ENCODE data around the gene MAPK10.

Gene MAPK10

DNA sequence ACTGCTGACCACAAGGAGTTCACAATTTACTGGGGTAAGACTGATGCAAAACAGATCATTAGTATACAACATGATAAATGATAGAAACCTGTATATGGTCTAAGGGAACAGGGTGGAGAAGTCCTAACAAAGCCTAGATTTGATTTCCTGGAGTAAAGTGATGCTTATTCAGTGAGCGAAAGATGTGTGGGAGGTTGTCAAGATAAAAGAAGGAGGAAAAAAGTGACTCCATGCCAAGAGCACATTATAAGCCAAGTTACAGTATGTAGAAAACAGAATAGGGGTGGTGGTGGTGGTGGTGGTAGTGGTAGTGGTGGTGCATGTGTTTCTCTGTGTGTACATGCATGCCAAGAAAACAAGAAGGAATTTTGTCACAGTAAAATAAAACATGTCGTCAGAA, 325.2 kb downstream of the MAPK10 start:
- WGBS (ENCODE audit: extremely low coverage, insufficient coverage, insufficient read length): no CpG with 5 or more reads among the region's 2 CpGs
- H4K8ac ChIP-seq (ENCODE audit: low read depth, low read length): no peak overlapping the region
- H3K18ac ChIP-seq (ENCODE audit: low read length): no peak overlapping the region

DNA sequence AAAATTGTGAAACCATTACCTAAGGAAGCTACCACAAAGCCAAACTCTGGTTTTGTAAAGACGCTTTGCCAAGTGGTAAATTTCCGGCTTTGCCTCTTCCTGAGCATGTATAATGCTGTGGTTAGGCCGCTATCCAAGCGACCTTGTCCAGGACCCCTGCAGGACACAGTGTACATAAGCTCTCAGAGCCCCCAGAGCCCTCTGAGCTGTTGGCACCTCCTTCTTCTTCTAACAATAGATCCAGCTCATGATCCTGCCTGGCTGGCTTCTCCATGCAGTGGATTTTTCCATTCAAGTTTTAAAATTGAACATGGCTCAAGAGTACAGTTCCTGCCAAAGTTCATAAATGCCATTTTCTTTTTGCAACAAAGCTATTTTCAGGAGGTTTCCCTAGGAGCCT, 326.7 kb downstream of the MAPK10 start:
- H3K14ac ChIP-seq (ENCODE audit: low read length): no peak overlapping the region
- WGBS (ENCODE audit: extremely low coverage, insufficient coverage, insufficient read length): no CpG with 5 or more reads among the region's 4 CpGs
- peak overlapping the region; percentile 87 for H3K27ac ChIP-seq (ENCODE audit: low read depth, low read length)
- H2BK120ac ChIP-seq (ENCODE audit: insufficient read depth, low read length, poor library complexity): peak overlapping the region; percentile 89
- H3K9me3 ChIP-seq (ENCODE audit: insufficient read depth, low read depth, low read length): no peaks in the 10 kb centered on the region
- H2BK12ac ChIP-seq (ENCODE audit: low read length): peak overlapping the region; percentile 81
- H2AFZ ChIP-seq (ENCODE audit: insufficient read depth, low read length, poor library complexity): peak overlapping the region; percentile 51
- H3K4me1 ChIP-seq (ENCODE audit: control insufficient read depth in 1 of 2, insufficient read depth in 2 of 2, low read length in 2 of 2): peaks cover 7% of the 10 kb centered on the region in 2 experiments
- peak overlapping the region; percentile 50 for H3K4ac ChIP-seq (ENCODE audit: low read depth, low read length)
- no peak for DNase-seq
- H3K27me3 ChIP-seq (ENCODE audit: insufficient read depth, low read length): no peaks in the 10 kb centered on the region
- H3K4me3 ChIP-seq (ENCODE audit: low read depth, low read length): no peak overlapping the region
- H3K23ac ChIP-seq (ENCODE audit: low read length): no peak overlapping the region
- H4K8ac ChIP-seq (ENCODE audit: low read depth, low read length): peak overlapping the region; percentile 71
- H3K18ac ChIP-seq (ENCODE audit: low read length): peak overlapping the region; percentile 56
- no peaks in the 10 kb centered on the region for H3K79me2 ChIP-seq (ENCODE audit: control insufficient read depth, insufficient read depth, low read length, poor library complexity)
- H2BK5ac ChIP-seq (ENCODE audit: low read depth, low read length, poor library complexity): peak overlapping the region; percentile 60
- H4K91ac ChIP-seq (ENCODE audit: low read depth, low read length): peak overlapping the region; percentile 72
- peak overlapping the region; percentile 2 for H3K4me2 ChIP-seq (ENCODE audit: low read length)
- no peak overlapping the region for H2AK5ac ChIP-seq (ENCODE audit: low read length)
- H3K9ac ChIP-seq (ENCODE audit: low read length): no peak overlapping the region
- no peaks in the 10 kb centered on the region for H3K36me3 ChIP-seq (ENCODE audit: control insufficient read depth in 1 of 2, insufficient read depth in 2 of 2, low read length in 2 of 2)
- H3K79me1 ChIP-seq (ENCODE audit: low read length): peaks cover 9% of the 10 kb centered on the region
- H4K12ac ChIP-seq (ENCODE audit: low read depth, low read length): peak overlapping the region; percentile 45

More for the DNA sequence above, 325.2 kb downstream of the MAPK10 start:
- no peak overlapping the region for H3K4me3 ChIP-seq (ENCODE audit: low read depth, low read length)
- H2BK120ac ChIP-seq (ENCODE audit: insufficient read depth, low read length, poor library complexity): no peak overlapping the region
- no peaks in the 10 kb centered on the region for H3K9me3 ChIP-seq (ENCODE audit: insufficient read depth, low read depth, low read length)
- H3K79me1 ChIP-seq (ENCODE audit: low read length): peaks cover 9% of the 10 kb centered on the region
- no peak overlapping the region for H3K27ac ChIP-seq (ENCODE audit: low read depth, low read length)
- H4K91ac ChIP-seq (ENCODE audit: low read depth, low read length): no peak overlapping the region
- H2AFZ ChIP-seq (ENCODE audit: insufficient read depth, low read length, poor library complexity): no peak overlapping the region
- H3K36me3 ChIP-seq (ENCODE audit: control insufficient read depth in 1 of 2, insufficient read depth in 2 of 2, low read length in 2 of 2): no peaks in the 10 kb centered on the region
- no peak overlapping the region for H3K4ac ChIP-seq (ENCODE audit: low read depth, low read length)
- no peak overlapping the region for H4K12ac ChIP-seq (ENCODE audit: low read depth, low read length)
- H3K79me2 ChIP-seq (ENCODE audit: control insufficient read depth, insufficient read depth, low read length, poor library complexity): no peaks in the 10 kb centered on the region
- no peak overlapping the region for H2BK5ac ChIP-seq (ENCODE audit: low read depth, low read length, poor library complexity)
- H2BK12ac ChIP-seq (ENCODE audit: low read length): no peak overlapping the region
- H3K4me2 ChIP-seq (ENCODE audit: low read length): no peak overlapping the region
- H3K4me1 ChIP-seq (ENCODE audit: control insufficient read depth in 1 of 2, insufficient read depth in 2 of 2, low read length in 2 of 2): peaks cover 7 to 9% of the 10 kb centered on the region in 2 experiments
- peak; percentile 5 to 56 for DNase-seq
- no peak overlapping the region for H3K9ac ChIP-seq (ENCODE audit: low read length)
- H2AK5ac ChIP-seq (ENCODE audit: low read length): no peak overlapping the region
- no peak overlapping the region for H3K23ac ChIP-seq (ENCODE audit: low read length)
- H3K14ac ChIP-seq (ENCODE audit: low read length): no peak overlapping the region
- H3K27me3 ChIP-seq (ENCODE audit: insufficient read depth, low read length): no peaks in the 10 kb centered on the region

DNA sequence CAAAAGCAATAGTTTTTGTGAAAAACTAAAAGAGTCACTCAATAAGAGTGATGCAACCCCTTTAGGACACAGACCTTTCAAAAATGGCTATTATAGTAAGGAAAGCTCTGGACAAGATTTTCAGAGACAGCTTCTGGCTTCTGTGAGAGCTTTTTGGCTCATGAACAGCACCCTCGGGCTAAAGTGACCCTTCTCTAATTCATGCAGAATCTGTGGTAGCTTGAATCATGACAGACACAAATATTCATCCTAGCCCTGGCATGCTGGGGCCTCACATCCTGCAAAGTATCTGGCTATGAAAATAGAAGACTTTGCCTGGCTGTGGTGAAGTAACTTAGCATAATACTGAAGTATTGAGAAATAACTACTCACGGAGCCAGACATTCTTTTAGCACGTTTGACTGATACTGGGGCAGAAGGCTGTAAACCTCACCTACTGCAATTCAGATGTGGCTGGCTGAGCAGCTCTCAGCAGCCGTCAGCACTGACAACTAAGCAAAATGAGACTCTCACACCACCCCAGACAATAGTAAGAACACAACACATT, 327.3 kb downstream of the MAPK10 start:
- Histone ChIP-seq H3K14ac (ENCODE audit: low read length) (no peak overlapping the region), H3K4me3 (ENCODE audit: low read depth, low read length) (no peak overlapping the region), H3K4me2 (ENCODE audit: low read length) (no peak overlapping the region), H3K27ac (ENCODE audit: low read depth, low read length) (peak overlapping the region; percentile 87), H2BK5ac (ENCODE audit: low read depth, low read length, poor library complexity) (no peak overlapping the region), H3K9ac (ENCODE audit: low read length) (no peak overlapping the region), H3K18ac (ENCODE audit: low read length) (no peak overlapping the region), H3K9me3 (ENCODE audit: insufficient read depth, low read depth, low read length) (no peaks in the 10 kb centered on the region), H3K27me3 (ENCODE audit: insufficient read depth, low read length) (no peaks in the 10 kb centered on the region), H3K79me2 (ENCODE audit: control insufficient read depth, insufficient read depth, low read length, poor library complexity) (no peaks in the 10 kb centered on the region), H3K36me3 (ENCODE audit: control insufficient read depth in 1 of 2, insufficient read depth in 2 of 2, low read length in 2 of 2) (no peaks in the 10 kb centered on the region), H2AK5ac (ENCODE audit: low read length) (no peak overlapping the region), H3K4me1 (ENCODE audit: control insufficient read depth in 1 of 2, insufficient read depth in 2 of 2, low read length in 2 of 2) (peaks cover 7% of the 10 kb centered on the region in 2 experiments), H2BK12ac (ENCODE audit: low read length) (no peak overlapping the region), H3K4ac (ENCODE audit: low read depth, low read length) (no peak overlapping the region), H4K8ac (ENCODE audit: low read depth, low read length) (no peak overlapping the region), H4K91ac (ENCODE audit: low read depth, low read length) (no peak overlapping the region), H3K79me1 (ENCODE audit: low read length) (peaks cover 9% of the 10 kb centered on the region), H4K12ac (ENCODE audit: low read depth, low read length) (no peak overlapping the region), H3K23ac (ENCODE audit: low read length) (no peak overlapping the region), H2AFZ (ENCODE audit: insufficient read depth, low read length, poor library complexity) (no peak overlapping the region), H2BK120ac (ENCODE audit: insufficient read depth, low read length, poor library complexity) (no peak overlapping the region)
- WGBS (ENCODE audit: extremely low coverage, insufficient coverage, insufficient read length): no CpG with 5 or more reads among the region's 4 CpGs
- DNase-seq: peak; percentile 91 to 93

DNA sequence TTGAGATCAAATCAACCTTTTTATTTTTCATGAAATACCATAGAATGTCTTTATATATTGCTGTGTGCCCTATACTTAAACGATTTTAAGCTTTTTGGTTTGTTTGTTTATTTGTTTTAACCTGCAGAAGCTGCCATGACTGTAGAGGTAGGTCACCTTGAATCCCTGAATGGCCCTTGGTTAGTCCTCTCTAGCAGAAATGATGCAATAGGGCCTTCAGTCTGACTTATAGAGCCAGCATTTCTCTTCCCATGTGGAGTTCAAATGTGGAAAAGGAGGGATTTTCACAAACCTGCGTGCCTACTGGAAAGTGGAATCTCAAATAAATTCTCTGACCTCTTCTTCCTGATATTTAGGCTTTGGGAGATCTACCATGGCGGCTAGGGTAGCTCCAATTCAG, 327.9 kb downstream of the MAPK10 start:
- DNase-seq: peak in 1 of 2 donors; percentile 11
- Histone ChIP-seq H4K12ac (ENCODE audit: low read depth, low read length) (no peak overlapping the region), H3K4me1 (ENCODE audit: control insufficient read depth in 1 of 2, insufficient read depth in 2 of 2, low read length in 2 of 2) (peaks cover 4 to 7% of the 10 kb centered on the region in 2 experiments), H2BK5ac (ENCODE audit: low read depth, low read length, poor library complexity) (peak overlapping the region; percentile 78), H3K9ac (ENCODE audit: low read length) (no peak overlapping the region), H3K18ac (ENCODE audit: low read length) (no peak overlapping the region), H3K14ac (ENCODE audit: low read length) (no peak overlapping the region), H3K4ac (ENCODE audit: low read depth, low read length) (no peak overlapping the region), H3K27me3 (ENCODE audit: insufficient read depth, low read length) (no peaks in the 10 kb centered on the region), H3K79me1 (ENCODE audit: low read length) (peaks cover 7% of the 10 kb centered on the region), H2AK5ac (ENCODE audit: low read length) (no peak overlapping the region), H4K8ac (ENCODE audit: low read depth, low read length) (no peak overlapping the region), H3K27ac (ENCODE audit: low read depth, low read length) (peak overlapping the region; percentile 87), H3K36me3 (ENCODE audit: control insufficient read depth in 1 of 2, insufficient read depth in 2 of 2, low read length in 2 of 2) (no peaks in the 10 kb centered on the region), H2BK120ac (ENCODE audit: insufficient read depth, low read length, poor library complexity) (peak overlapping the region; percentile 47), H3K9me3 (ENCODE audit: insufficient read depth, low read depth, low read length) (no peaks in the 10 kb centered on the region), H4K91ac (ENCODE audit: low read depth, low read length) (peak overlapping the region; percentile 43), H3K79me2 (ENCODE audit: control insufficient read depth, insufficient read depth, low read length, poor library complexity) (no peaks in the 10 kb centered on the region), H2AFZ (ENCODE audit: insufficient read depth, low read length, poor library complexity) (no peak overlapping the region), H3K4me2 (ENCODE audit: low read length) (no peak overlapping the region), H3K23ac (ENCODE audit: low read length) (no peak overlapping the region), H3K4me3 (ENCODE audit: low read depth, low read length) (no peak overlapping the region), H2BK12ac (ENCODE audit: low read length) (no peak overlapping the region)
- WGBS (ENCODE audit: extremely low coverage, insufficient coverage, insufficient read length): no CpG with 5 or more reads among the region's 3 CpGs
